GM12878 (cell line): ENCODE measurements around the gene RILPL2. TPM values are rescaled to one million over a fixed set of nuclear protein-coding genes. Genes with fewer than 3 reads are reported as not detected.

Source experiments
- ATAC-seq: fragments of 200-7000 bp; cut with Tn5 transposase; 3 replicates; pipeline ENCODE4 v1.9.1; 2020; ENCODE audit warnings: mild to moderate bottlenecking, moderate library complexity
- BruUV-seq: library from RNA; stranded (reverse); fragments of 400-500 nt; replicated peaks from 2 replicates; lab custom pipeline; 2021; lab: Mats Ljungman, UMichigan
- CTCF ChIA-PET: fragments of 300-600 bp; sonication (Branson Sonifier 250); formaldehyde crosslinking; extraction: SDS; loops from one replicate; lab custom pipeline; 2021; ENCODE audit warnings: inconsistent platforms; lab: Yijun Ruan, JAX
- POLR2A ChIA-PET: fragments of 350-600 bp; formaldehyde crosslinking; extraction: SDS; loops from one replicate; lab custom pipeline; 2021; ENCODE audit warnings: inconsistent platforms; lab: Charles Lee
- RAD21 ChIA-PET: fragments of 300-600 bp; sonication (Branson Sonifier 250); formaldehyde crosslinking; loops from one replicate; lab custom pipeline; 2023; ENCODE audit warnings: antibody characterized with exemption; ENCODE audit not compliant: unreplicated experiment; lab: Charles Lee
- SMC1A ChIA-PET: fragments of 300-600 bp; sonication (Branson Sonifier 250); formaldehyde crosslinking; loops from one replicate; lab custom pipeline; 2023; ENCODE audit not compliant: unreplicated experiment, uncharacterized antibody; lab: Charles Lee
- DNase-seq: peaks from one replicate; pipeline ENCODE4 v3.0.0-alpha.2; 2011; ENCODE audit warnings: low read depth, low spot score
- FAIRE-seq: peaks from 3 replicates; lab custom pipeline; 2011; peaks lifted over from hg19 to GRCh38; lab: Jason Lieb, UNC
- H2AFZ ChIP-seq: 2 replicates; pipeline ENCODE4 v1.6.0; 2011; ENCODE audit warnings: low read depth, low read length, control low read depth; ENCODE audit not compliant: control insufficient read depth
- H3K27ac ChIP-seq: 2 replicates; pipeline ENCODE4 v1.5.1; 2011; ENCODE audit warnings: control low read depth; ENCODE audit not compliant: control insufficient read depth, insufficient read depth
- H3K27me3 ChIP-seq, 2 experiments: replicated peaks in 1 of 2; 2 replicates each; pipeline versions ENCODE4 v1.6.0 to v1.6.1; 2011; ENCODE audit warnings: low read length in 1 of 2; ENCODE audit not compliant: control insufficient read depth in 2 of 2, insufficient read depth in 2 of 2
- H3K36me3 ChIP-seq, 2 experiments: 2 replicates each; pipeline ENCODE4 v1.5.1; 2011; ENCODE audit warnings: low read length in 1 of 2; ENCODE audit not compliant: control insufficient read depth in 2 of 2, insufficient read depth in 2 of 2
- H3K4me1 ChIP-seq: 2 replicates; pipeline ENCODE4 v1.6.1; 2011; ENCODE audit warnings: mild to moderate bottlenecking, low read length, moderate library complexity, mixed read lengths; ENCODE audit not compliant: control insufficient read depth, insufficient read depth
- H3K4me2 ChIP-seq: 2 replicates; pipeline ENCODE4 v1.6.0; 2011; ENCODE audit warnings: control low read depth; ENCODE audit not compliant: control insufficient read depth, insufficient read depth
- H3K4me3 ChIP-seq: fragments of 200-600 bp; sonication (generic); 2 replicates; pipeline ENCODE4 v1.5.1; 2016
- H3K79me2 ChIP-seq: 2 replicates; pipeline ENCODE4 v1.6.0; 2011; ENCODE audit warnings: low read length; ENCODE audit not compliant: control insufficient read depth, insufficient read depth
- H3K9ac ChIP-seq: 2 replicates; pipeline ENCODE4 v1.8.0; 2011; ENCODE audit warnings: low read length, control low read depth, mixed read lengths; ENCODE audit not compliant: control insufficient read depth, insufficient read depth
- H3K9me3 ChIP-seq: replicated peaks from 3 replicates; pipeline ENCODE4 v1.5.1; 2011; ENCODE audit warnings: mild to moderate bottlenecking, low read length; ENCODE audit not compliant: control insufficient read depth, insufficient read depth
- H4K20me1 ChIP-seq: 2 replicates; pipeline ENCODE4 v1.6.0; 2011; ENCODE audit not compliant: control insufficient read depth, insufficient read depth
- BCL3 ChIP-seq: IDR thresholded peaks from 2 replicates; pipeline ENCODE4 v1.6.1; 2011; ENCODE audit warnings: borderline replicate concordance, low read depth, mild to moderate bottlenecking, moderate library complexity, low read length; ENCODE audit not compliant: insufficient read depth, poor library complexity, severe bottlenecking
- BCLAF1 ChIP-seq: fragments of 450-650 bp; IDR thresholded peaks from 2 replicates; pipeline ENCODE4 v1.6.1; 2017; ENCODE audit warnings: antibody characterized with exemption, mild to moderate bottlenecking, moderate library complexity
- CHD2 ChIP-seq: IDR thresholded peaks from 2 replicates; pipeline ENCODE4 v1.6.1; 2011; ENCODE audit warnings: low read depth, low read length, improper control_type of control experiment, borderline replicate concordance
- NR2F1 ChIP-seq: fragments of 450-650 bp; conservative IDR thresholded peaks from 2 replicates; pipeline ENCODE4 v1.6.1; 2017; ENCODE audit warnings: mild to moderate bottlenecking
- NRF1 ChIP-seq: conservative IDR thresholded peaks from 2 replicates; pipeline ENCODE4 v1.6.1; 2011; ENCODE audit warnings: mild to moderate bottlenecking, low read depth, low read length, improper control_type of control experiment
- SMAD5 ChIP-seq: IDR thresholded peaks from 2 replicates; pipeline ENCODE4 v1.6.1; 2016; ENCODE audit warnings: antibody characterized with exemption, low read depth
- STAT3 ChIP-seq: IDR thresholded peaks from 2 replicates; pipeline ENCODE4 v1.6.1; 2011; ENCODE audit warnings: low read depth, low read length, improper control_type of control experiment
- SUZ12 ChIP-seq: fragments of 200-600 bp; sonication (generic); IDR thresholded peaks from one replicate; pipeline ENCODE4 v1.6.1; 2018; ENCODE audit warnings: antibody characterized with exemption, mild to moderate bottlenecking; ENCODE audit not compliant: unreplicated experiment
- TBL1XR1 ChIP-seq: IDR thresholded peaks from 2 replicates; pipeline ENCODE4 v1.6.1; 2012; ENCODE audit warnings: low read depth, low read length, improper control_type of control experiment
- ZBTB11 ChIP-seq: fragments of 450-650 bp; formaldehyde crosslinking; IDR thresholded peaks from 2 replicates; pipeline ENCODE4 v1.5.0; 2022; ENCODE audit warnings: mild to moderate bottlenecking, missing genetic modification characterization
- ZNF592 ChIP-seq: fragments of 450-650 bp; IDR thresholded peaks from 2 replicates; pipeline ENCODE4 v1.6.1; 2017; ENCODE audit warnings: mild to moderate bottlenecking, moderate library complexity
- ZNF622 ChIP-seq: fragments of 450-650 bp; IDR thresholded peaks from 2 replicates; pipeline ENCODE4 v1.6.1; 2017; ENCODE audit warnings: mild to moderate bottlenecking, inconsistent platforms
- WGBS: methylation state at CpG from one replicate; pipeline ENCODE4 v1.1.6; 2016; ENCODE audit warnings: low lambda C conversion rate; ENCODE audit not compliant: insufficient replicate concordance, insufficient coverage; ENCODE audit errors: missing lambda C conversion rate; 5-methylcytosine and 5-hydroxymethylcytosine counted together
- in situ Hi-C: fragments of 300-500 bp; cut with MboI; formaldehyde crosslinking; loops from 9 replicates; pipeline ENCODE4 v1.14.3; 2018; ENCODE audit warnings: mixed read lengths
- intact Hi-C: fragments of 100-400 bp; cut with micrococcal nuclease; formaldehyde crosslinking; loops from one replicate; pipeline ENCODE4 v1.14.2; 2022; ENCODE audit not compliant: unreplicated experiment
- polyA plus RNA-seq, 11 experiments: library from polyadenylated mRNA; depleted of rRNA in 4 of 11; unstranded in 6 of 11; stranded (reverse) in 5 of 11; fragments of >200 nt; fragmentation: Nextera tagmentation in 4 of 11; fragmentation: Illumina TruSeq in 1 of 11; extraction: Ambion mirVana in 4 of 11; extraction: Trizol in 1 of 11; gene quantifications; 1 replicate in 1 of 11; 2 replicates in 10 of 11; pipeline versions ENCODE4 v1.2.1 to v1.2.3, GENCODE V29; 2011 to 2016; ENCODE audit warnings: inconsistent platforms in 2 of 11, missing spikeins in 2 of 11, low read depth in 1 of 11
- total RNA-seq, 4 experiments: library from RNA; depleted of rRNA in 3 of 4; stranded (reverse); fragments of >200 nt in 3 of 4; fragmentation: Illumina TruSeq in 1 of 4; extraction: Trizol in 1 of 4; gene quantifications; 2 replicates each; pipeline versions ENCODE4 v1.2.1 to v1.2.3, GENCODE V29; 2013 to 2021

Gene RILPL2
- total and polyA plus RNA-seq, 10 of the 15 experiments (the other 5 are each of a cell fraction or from before 2014, with no cell fraction given): 3.5 to 38.5 (median 19.7) TPM

GRCh38 chr12:123397400-123397799 lies 39.1 kb downstream of the RILPL2 start:
- Histone ChIP-seq H3K36me3 (peaks cover 29 to 31% of the 10 kb centered on the region in 2 experiments), H3K27me3 (no peaks in the 10 kb centered on the region), H3K9me3 (no peaks in the 10 kb centered on the region), H3K9ac (no peak overlapping the region), H4K20me1 (peaks cover 2% of the 10 kb centered on the region; the same call in 1 of the 2 replicates), H3K79me2 (peaks cover 7% of the 10 kb centered on the region), H3K4me1 (no peaks in the 10 kb centered on the region), H3K27ac (no peak overlapping the region), H3K4me2 (no peak overlapping the region), H2AFZ (no peak overlapping the region), H3K4me3 (no peak overlapping the region)
- intact Hi-C loops (no loop called here), in situ Hi-C loops (no loop called here)
- no TSS peak for BruUV-seq
- ChIA-PET SMC1A (interaction anchor here (0.6 to 0.8 kb wide), 3 partner anchors 15 to 78 kb away, joined by 3 to 4 read pairs (median 3); no protein-coding TSS in a partner anchor), RAD21 (interaction anchor here (0.5 to 0.7 kb wide), 2 partner anchors 46 to 206 kb away, joined by 3 read pairs; no protein-coding TSS in a partner anchor), POLR2A (interaction anchor here (0.6 to 1.5 kb wide), 4 partner anchors 12 to 53 kb away, joined by 3 to 5 read pairs (median 4); partner anchors contain the start of gene KMT5A), CTCF (no interaction called here)
- ATAC-seq (no peak), DNase-seq (no peak)
- 97% methylated on average over 6 of the region's 6 CpGs for WGBS
- TF ChIP-seq TBL1XR1 (no peak), CHD2 (no peak), ZBTB11 (CRISPR knock-in tag) (no peak), SMAD5 (no peak), SUZ12 (no peak), NR2F1 (no peak), NRF1 (no peak), BCL3 (no peak), ZNF622 (no peak), STAT3 (no peak), BCLAF1 (no peak), ZNF592 (no peak)
- TF ChIP-seq, all 136 proteins: peak for 0
- no peak for FAIRE-seq
